Activated CD8-positive, alpha-beta T cell treated with anti-CD3 and anti-CD28 coated beads for 36 hours (primary cell): ENCODE data around the gene LONRF2. TPM values are rescaled to one million over a fixed set of nuclear protein-coding genes. Genes with fewer than 3 reads are reported as not detected.

Experiments
- ATAC-seq: fragments of 200-7000 bp; cut with Tn5 transposase; one replicate; pipeline ENCODE4 v1.10.0; 2021; ENCODE audit warnings: mild to moderate bottlenecking, moderate library complexity
- CTCF ChIA-PET: fragments of 350-600 bp; sonication (Branson Sonifier 250); formaldehyde crosslinking; loops from one replicate; lab custom pipeline; 2021; ENCODE audit warnings: antibody characterized with exemption; lab: Charles Lee
- POLR2A ChIA-PET: fragments of 350-600 bp; sonication (Branson Sonifier 250); formaldehyde crosslinking; loops from one replicate; lab custom pipeline; 2021; ENCODE audit warnings: antibody characterized with exemption; lab: Charles Lee
- DNase-seq: peaks from one replicate; pipeline ENCODE4 v3.0.0-alpha.2; 2020
- H3K27ac Mint-ChIP-seq: one replicate; pipeline ENCODE4 v1.8.0; 2021; ENCODE audit warnings: mild to moderate bottlenecking, mixed read lengths
- H3K27me3 Mint-ChIP-seq: one replicate; pipeline ENCODE4 v1.8.0; 2021; ENCODE audit warnings: mixed read lengths
- H3K36me3 Mint-ChIP-seq: one replicate; pipeline ENCODE4 v1.8.0; 2021; ENCODE audit warnings: low read depth, mixed read lengths
- H3K4me1 Mint-ChIP-seq: one replicate; pipeline ENCODE4 v1.8.0; 2021; ENCODE audit warnings: low read depth, mixed read lengths
- H3K4me3 Mint-ChIP-seq: one replicate; pipeline ENCODE4 v1.8.0; 2021; ENCODE audit warnings: mild to moderate bottlenecking, moderate library complexity, mixed read lengths
- H3K9me3 Mint-ChIP-seq: one replicate; pipeline ENCODE4 v1.8.0; 2021; ENCODE audit warnings: mixed read lengths
- intact Hi-C: fragments of 100-400 bp; cut with micrococcal nuclease; formaldehyde crosslinking; loops from one replicate; pipeline ENCODE4 v1.10.0; 2022
- total RNA-seq, 2 experiments: library from RNA; stranded (reverse); gene quantifications; one replicate each; pipeline ENCODE4 v1.2.3, GENCODE V29; 2021
- TF ChIP-seq, protein P1 (sequence below): fragments of 200-600 bp; IDR thresholded peaks from one replicate; pipeline ENCODE4 v1.8.0; 2022; ENCODE audit warnings: antibody characterized with exemption, mild to moderate bottlenecking

Gene LONRF2
- total RNA-seq, 2 experiments from 2014 or later = 0.04 to 0.20 TPM

DNA sequence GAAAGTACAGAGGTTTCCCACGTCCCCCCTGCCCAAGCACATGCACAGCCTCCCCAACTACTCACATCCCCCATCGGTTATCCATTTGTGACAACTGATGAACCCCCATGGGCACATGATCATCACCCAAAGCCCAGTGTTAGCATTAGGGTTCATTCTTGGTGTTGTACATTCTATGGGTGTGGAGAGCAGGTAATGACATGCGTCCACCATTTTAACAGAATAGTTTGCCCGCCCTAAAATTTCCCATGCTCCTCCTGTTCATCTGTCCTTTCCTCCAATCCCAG lies 74.3 kb downstream of the LONRF2 start:
- Mint-ChIP-seq H3K9me3 (no peaks in the 10 kb centered on the region), H3K4me1 (no peaks in the 10 kb centered on the region), H3K4me3 (no peak overlapping the region), H3K27ac (no peak overlapping the region), H3K27me3 (peaks cover 8% of the 10 kb centered on the region), H3K36me3 (no peaks in the 10 kb centered on the region)
- POLR2A ChIA-PET = no interaction called here
- intact Hi-C loops = no loop called here
- CTCF ChIA-PET = no interaction called here
- no peak for ATAC-seq
- TF ChIP-seq, protein P1, sequence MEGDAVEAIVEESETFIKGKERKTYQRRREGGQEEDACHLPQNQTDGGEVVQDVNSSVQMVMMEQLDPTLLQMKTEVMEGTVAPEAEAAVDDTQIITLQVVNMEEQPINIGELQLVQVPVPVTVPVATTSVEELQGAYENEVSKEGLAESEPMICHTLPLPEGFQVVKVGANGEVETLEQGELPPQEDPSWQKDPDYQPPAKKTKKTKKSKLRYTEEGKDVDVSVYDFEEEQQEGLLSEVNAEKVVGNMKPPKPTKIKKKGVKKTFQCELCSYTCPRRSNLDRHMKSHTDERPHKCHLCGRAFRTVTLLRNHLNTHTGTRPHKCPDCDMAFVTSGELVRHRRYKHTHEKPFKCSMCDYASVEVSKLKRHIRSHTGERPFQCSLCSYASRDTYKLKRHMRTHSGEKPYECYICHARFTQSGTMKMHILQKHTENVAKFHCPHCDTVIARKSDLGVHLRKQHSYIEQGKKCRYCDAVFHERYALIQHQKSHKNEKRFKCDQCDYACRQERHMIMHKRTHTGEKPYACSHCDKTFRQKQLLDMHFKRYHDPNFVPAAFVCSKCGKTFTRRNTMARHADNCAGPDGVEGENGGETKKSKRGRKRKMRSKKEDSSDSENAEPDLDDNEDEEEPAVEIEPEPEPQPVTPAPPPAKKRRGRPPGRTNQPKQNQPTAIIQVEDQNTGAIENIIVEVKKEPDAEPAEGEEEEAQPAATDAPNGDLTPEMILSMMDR = no peak
- DNase-seq = no peak

GRCh38 chr2:100247256-100248043 lies 74.9 kb downstream of the LONRF2 start:
- peaks cover 8% of the 10 kb centered on the region for H3K27me3 Mint-ChIP-seq
- no peaks in the 10 kb centered on the region for H3K9me3 Mint-ChIP-seq
- no peaks in the 10 kb centered on the region for H3K36me3 Mint-ChIP-seq
- H3K4me1 Mint-ChIP-seq = no peaks in the 10 kb centered on the region
- ChIA-PET CTCF (interaction anchor here (1.7 to 3.2 kb wide), 3 partner anchors 15 to 133 kb away, joined by 4 to 17 read pairs (median 5); no protein-coding TSS in a partner anchor), POLR2A (no interaction called here)
- DNase-seq (no peak), ATAC-seq (no peak)
- H3K4me3 Mint-ChIP-seq = no peak overlapping the region
- TF ChIP-seq, protein P1 = no peak
- no peak overlapping the region for H3K27ac Mint-ChIP-seq
- intact Hi-C loops = no loop called here

DNA sequence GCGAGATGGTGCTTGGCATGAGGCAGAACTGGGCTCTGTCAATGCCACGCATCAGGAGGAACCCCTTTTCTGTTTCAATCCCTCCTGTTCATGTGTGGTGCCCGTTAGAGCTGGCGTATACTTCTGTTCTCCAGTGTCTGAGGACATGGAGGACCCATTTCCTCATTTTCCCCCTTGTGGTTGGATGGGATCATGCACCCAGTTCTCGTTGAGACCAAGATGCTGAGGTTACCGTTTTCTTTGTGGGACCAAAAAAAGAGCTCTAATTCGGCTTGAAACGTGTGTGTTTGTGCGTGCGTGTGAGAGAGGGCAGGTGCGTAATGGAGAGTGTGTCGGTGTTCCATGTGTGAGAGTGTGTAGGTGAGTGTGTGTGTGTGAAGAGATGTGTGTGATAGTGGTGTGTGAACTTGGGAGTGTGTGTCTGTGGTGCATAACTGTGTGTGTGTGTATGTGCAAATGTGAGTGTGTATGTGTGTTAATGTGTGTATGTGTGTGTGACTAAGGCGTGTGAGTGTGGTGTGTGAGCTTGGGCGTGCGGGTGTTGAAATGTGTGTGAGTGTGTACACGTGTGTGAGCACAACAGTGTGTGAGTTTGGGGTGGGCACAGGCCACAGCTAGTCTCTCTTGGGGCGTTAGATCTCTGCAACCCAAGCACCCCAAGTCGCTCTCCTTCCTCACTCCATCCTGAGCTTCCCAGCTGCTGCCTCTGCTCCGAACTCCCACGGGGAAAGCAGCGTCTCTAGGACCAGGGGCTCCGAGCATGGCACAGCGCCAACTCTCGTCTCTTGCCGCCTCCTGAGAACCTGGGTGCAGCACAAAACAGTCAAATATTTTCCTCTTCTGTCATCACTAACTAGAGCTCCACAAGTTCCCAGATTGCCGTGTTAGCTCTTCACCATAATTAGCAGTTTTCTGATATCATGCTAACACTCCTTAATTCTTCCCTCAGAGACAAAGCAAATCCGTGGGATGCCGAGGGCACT lies 75.8 kb downstream of the LONRF2 start:
- POLR2A ChIA-PET = no interaction called here
- H3K27me3 Mint-ChIP-seq = peaks cover 8% of the 10 kb centered on the region
- no peaks in the 10 kb centered on the region for H3K4me1 Mint-ChIP-seq
- TF ChIP-seq, protein P1 = no peak
- H3K36me3 Mint-ChIP-seq = no peaks in the 10 kb centered on the region
- no peak overlapping the region for H3K27ac Mint-ChIP-seq
- CTCF ChIA-PET = interaction anchor here (0.7 to 3.2 kb wide), 7 partner anchors 16 to 687 kb away, joined by 3 to 17 read pairs (median 4); no protein-coding TSS in a partner anchor
- ATAC-seq (no peak), DNase-seq (peak; percentile 41)
- no peaks in the 10 kb centered on the region for H3K9me3 Mint-ChIP-seq
- H3K4me3 Mint-ChIP-seq = no peak overlapping the region
- intact Hi-C loops = no loop called here

DNA sequence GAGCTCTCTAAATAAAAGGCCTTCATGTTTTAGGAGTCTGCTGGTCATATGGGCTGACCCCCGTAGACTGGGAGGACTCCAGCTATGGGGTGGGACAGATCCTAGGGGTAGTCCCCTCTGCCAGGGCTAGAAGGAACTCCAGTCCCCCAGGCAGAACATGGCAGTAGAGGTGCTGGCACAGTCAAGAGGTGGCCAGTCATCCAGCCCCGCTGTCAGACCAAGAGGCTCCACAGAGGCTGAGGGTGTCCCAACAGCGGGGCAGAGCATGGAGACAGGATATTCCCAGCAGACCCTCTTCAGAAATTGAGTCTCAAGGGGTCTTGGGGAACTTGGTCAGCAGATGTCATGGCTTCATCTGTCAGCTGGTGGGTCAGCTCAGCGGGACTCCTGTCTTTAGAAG lies 76.6 kb downstream of the LONRF2 start:
- ChIA-PET POLR2A (no interaction called here), CTCF (interaction anchor here (1.1 to 3.2 kb wide), 5 partner anchors 16 to 426 kb away, joined by 3 to 17 read pairs (median 5); no protein-coding TSS in a partner anchor)

More for the DNA sequence above, 76.6 kb downstream of the LONRF2 start:
- Mint-ChIP-seq H3K27ac (no peak overlapping the region), H3K4me3 (no peak overlapping the region), H3K4me1 (no peaks in the 10 kb centered on the region), H3K27me3 (peaks cover 8% of the 10 kb centered on the region), H3K36me3 (no peaks in the 10 kb centered on the region), H3K9me3 (no peaks in the 10 kb centered on the region)
- DNase-seq = no peak
- TF ChIP-seq, protein P1 = no peak
- ATAC-seq = no peak
- intact Hi-C loops = no loop called here
